HTR-8/SVneo (cell line): ENCODE data around the gene NFATC2.
A peak's percentile ranks its signal among the peaks of the same experiment; 100 is the strongest.

ENCODE experiments used
- DNase-seq: peaks from one replicate; pipeline ENCODE4 v3.0.0; 2011; ENCODE audit warnings: low spot score, mixed read lengths; ENCODE audit not compliant: insufficient read length
- FAIRE-seq: peaks from 2 replicates; lab custom pipeline; 2011; peaks lifted over from hg19 to GRCh38; lab: Jason Lieb, UNC

NFATC2 gene

DNA sequence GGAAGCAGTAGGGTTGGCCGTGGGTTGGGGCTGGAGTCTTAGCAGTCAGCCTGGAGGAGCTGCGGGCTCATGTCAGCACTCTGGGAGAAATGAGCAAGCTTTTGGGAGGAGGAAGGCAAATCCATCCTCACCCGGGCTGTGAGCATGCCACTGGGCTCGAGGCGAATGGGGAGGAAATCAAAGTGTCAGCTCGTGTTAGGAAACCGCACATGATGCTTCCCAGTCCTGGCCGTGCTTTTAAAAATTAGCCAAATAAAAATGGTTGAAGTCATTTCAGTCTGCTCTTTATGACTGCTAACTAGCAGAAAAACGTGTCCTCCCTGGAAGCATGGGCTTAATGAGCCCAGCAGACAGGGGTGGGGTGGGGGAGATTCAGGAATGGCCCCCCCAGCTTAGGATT lies 98.1 kb downstream of the NFATC2 start:
- FAIRE-seq (peak; percentile 70), DNase-seq (no peak)

- no peak for DNase-seq
- peak; percentile 23 for FAIRE-seq
Observed at GRCh38 chr20:51442602-51443001, 99.9 kb downstream of the NFATC2 start.

GRCh38 chr20:51440589-51440988 lies 101.9 kb downstream of the NFATC2 start:
- DNase-seq: no peak
- FAIRE-seq: peak; percentile 16

DNA sequence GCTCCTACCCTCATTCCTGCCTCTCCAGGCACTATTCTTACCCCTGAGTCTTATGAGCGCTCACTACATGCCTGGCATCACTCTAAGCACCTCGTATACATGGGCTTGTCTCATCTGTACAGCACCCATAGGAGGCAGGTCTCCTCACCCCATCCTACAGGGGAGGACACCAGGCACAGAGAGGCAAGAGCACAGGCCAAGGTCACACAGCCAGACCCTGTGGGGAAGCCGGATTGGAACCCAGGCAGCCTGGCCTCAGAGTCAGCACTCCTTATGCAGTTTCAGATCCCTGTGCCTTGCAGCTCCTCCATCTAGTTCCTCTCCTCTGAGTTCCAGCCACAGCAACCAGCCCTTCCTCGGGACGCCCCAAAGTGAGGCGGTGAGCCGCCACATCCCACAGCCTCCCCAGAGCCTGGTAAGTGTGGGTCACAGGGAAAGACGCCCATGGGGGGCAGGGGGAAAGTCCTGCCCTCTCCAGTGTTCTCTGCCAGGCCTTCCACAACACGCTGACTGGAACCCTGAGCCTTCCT lies 103.3 kb downstream of the NFATC2 start:
- DNase-seq (no peak), FAIRE-seq (peak; percentile 91)

GRCh38 chr20:51438136-51438535 lies 104.4 kb downstream of the NFATC2 start:
- no peak for DNase-seq
- no peak for FAIRE-seq

DNA sequence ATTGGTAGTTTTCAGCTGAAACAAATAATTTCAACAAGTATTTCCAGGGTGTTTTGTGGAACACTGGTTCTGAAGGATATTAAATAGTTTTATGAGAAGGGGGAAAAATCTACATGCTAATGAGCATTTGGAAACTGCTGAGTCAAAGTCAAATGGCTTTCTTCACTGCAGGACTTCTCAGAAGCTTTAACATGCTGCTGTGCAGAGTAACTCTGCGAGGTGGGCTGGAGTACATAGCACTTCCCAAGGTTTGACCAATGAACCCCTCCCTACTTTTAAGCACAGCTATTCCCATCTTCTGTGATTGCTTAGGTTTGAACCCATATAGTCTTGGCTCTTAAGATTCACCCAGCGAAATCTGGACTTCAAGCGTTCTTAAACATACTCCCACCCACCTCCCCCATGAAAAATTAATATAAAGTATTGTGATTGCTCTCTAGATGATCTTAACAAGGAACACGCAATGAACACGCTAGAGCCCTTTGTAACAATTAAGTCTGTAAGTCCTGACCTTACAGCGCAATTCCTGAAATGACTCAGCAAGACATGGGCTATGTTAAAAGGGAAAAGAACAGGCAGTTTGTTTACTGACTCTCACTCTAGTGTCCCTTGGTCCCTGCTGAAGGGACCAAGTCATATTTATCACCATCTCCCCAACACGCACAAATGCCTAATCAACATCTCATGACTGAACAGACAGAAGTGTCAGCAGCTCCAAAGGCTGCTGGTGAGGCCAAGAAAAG lies 105.2 kb downstream of the NFATC2 start:
- DNase-seq: no peak
- peak; percentile 85 for FAIRE-seq

- DNase-seq (no peak), FAIRE-seq (peak; percentile 88)
Observed at GRCh38 chr20:51434580-51435247, 107.8 kb downstream of the NFATC2 start.

- peak; percentile 96 for FAIRE-seq
- DNase-seq: no peak
Observed at GRCh38 chr20:51434026-51434425, 108.5 kb downstream of the NFATC2 start.

GRCh38 chr20:51432875-51433274 lies 109.6 kb downstream of the NFATC2 start:
- DNase-seq (no peak), FAIRE-seq (peak; percentile 49)

GRCh38 chr20:51432251-51432784 lies 110.2 kb downstream of the NFATC2 start:
- FAIRE-seq (peak; percentile 20), DNase-seq (no peak)

- FAIRE-seq: peak; percentile 33
- no peak for DNase-seq
Observed at GRCh38 chr20:51431321-51431720, 111.2 kb downstream of the NFATC2 start.

- DNase-seq (no peak), FAIRE-seq (peak; percentile 48)
Observed at GRCh38 chr20:51430198-51430950, 112.1 kb downstream of the NFATC2 start.

DNA sequence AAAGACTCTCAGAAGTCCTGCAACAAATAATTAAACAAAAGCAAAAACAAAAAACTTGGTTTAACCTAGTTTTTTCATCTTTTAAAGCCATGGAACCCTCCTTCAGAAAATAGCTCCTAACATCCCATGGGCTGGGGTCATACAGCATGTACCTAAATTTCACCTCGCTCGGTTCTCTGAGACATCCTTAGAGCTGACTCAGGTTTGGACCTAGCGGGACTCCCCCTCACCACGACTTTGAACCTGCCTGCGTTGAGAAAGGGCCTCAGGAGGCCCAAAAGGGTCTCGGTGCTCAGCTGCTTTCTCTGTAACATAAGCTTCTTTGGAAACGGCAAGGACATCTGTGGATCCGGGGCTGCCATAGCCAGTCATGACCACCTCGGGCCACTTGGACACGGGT lies 112.8 kb downstream of the NFATC2 start:
- FAIRE-seq (peak; percentile 49), DNase-seq (no peak)

DNA sequence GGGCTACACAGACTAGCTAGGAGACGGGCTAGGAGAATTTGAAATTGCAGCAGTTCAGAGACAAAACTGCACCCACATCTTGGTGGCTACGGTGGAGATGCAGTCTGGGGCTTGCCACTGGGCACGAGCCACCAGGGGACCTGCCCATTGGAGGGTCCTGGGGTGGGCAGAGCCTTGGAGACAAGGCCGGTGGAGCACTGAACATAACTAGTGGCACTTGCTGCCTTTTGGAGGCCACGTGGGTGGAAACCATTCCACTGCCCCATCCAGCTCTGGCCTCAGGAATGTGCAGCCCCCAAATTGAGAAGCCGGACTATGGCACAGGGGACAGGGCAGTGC lies 113.4 kb downstream of the NFATC2 start:
- FAIRE-seq: peak; percentile 82

DNA sequence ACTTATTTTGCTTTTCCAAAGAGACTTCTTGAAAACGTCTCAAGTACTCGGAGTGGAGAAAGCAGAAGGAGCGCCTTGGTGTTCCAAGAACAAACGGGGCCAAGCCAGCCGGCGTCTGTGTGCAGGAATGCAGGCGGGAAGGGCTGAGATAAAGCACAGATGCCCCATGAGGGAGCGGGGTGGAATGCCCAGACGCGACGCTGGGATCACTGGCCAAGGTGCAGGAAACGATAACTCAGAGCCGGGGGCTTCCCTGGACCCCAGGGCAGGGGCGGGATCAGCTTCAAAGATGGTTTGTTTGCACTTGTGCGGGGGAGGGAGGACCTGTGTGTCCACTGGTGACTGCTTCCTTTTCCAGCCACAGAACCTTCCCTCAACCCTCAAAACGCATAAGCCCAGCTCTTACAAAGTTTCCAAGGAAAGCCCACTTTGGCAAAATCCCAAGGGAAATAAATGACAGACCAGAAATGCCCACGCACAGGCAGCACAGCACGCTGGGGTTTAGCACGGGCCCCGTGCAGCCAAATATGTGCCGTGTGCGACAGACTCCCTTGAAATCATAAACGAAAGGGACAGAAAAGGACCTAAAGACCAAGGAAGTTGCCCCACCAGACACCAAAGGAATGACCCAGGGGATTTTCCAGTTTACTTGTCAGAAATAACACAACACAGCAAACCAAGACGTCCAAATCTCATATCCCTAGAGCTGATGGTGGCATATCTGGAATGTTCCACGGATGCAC lies 113.9 kb downstream of the NFATC2 start:
- DNase-seq (no peak), FAIRE-seq (peak; percentile 9)

More for the DNA sequence above, 113.4 kb downstream of the NFATC2 start:
- no peak for DNase-seq

DNA sequence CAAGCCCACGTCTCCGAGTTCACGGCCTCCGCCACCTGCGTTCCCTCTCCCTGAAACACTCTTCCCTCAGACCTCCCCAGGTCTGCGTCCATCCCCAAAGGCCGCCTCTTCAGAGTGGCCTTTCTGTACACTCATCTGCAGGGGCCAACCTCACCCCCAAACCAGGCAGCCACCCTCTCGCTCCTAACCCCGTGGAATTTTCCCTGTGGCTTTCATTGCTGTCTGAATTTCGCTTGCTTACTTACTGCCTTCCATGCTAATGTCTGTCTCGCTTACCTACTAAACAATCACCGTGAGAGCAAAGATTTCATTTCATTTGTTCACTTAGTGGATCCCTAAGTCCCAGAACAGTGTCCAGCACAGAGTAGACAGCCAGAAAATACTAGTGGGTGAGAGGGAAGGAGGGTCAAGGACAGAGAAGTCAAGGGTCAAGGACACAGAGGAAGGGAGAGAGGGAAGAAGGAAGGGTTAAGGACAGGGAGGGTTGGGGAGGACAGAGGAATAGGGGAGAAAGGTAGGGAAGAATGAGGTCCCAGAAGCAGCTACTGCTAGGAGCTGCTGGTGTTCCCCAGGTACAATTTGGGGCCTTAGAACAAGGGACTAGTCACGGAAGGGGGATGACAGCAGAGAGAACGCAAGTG lies 114.7 kb downstream of the NFATC2 start:
- FAIRE-seq (peak; percentile 83), DNase-seq (no peak)

DNA sequence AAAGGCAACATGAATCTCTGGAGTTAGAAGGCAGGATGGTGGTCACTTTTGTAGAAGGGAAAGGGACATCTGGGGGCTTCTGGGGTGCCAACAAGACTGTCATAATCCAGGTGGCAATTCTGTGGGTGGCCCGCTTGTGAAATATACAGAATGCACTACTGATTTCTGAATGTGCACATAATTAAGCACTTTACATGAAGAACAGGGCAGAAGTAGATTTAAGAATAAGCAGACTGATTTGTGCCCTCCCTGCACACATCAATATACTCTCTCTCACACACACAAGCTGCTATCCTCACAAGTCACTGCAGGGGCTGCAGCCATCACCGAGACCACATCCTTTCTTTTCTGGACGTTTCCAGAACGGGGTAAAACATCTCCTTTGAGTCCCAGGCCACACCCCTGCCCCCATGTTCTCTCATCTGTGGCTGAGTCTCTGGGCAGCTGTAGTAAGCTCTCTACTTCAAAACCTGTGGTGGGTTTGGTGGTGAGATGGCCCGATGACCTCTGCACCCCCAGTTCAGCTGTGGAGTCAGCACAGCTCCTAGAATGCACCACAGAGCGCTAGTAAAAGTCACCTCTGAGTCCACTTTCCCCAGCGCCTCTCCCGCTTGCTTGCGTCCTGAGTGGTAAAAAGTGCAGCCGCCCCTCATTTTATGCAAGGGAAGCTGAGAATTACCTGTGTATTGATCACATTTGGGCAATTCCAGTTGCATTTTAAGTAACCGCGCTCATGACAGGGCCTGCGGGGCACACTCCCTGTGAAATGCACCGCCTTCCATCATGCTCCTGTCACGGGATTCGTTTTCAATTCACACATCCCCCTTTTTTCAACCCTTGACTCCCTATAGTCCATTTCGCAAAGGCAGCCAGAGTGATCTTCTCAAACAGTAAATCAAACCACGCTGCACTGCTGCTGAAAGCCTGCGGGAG lies 115.5 kb downstream of the NFATC2 start:
- DNase-seq: no peak

GRCh38 chr20:51425347-51426106 lies 117.0 kb downstream of the NFATC2 start:
- no peak for DNase-seq
- no peak for FAIRE-seq

More for the DNA sequence above, 115.5 kb downstream of the NFATC2 start:
- FAIRE-seq: peak; percentile 65
